ENCODE data around the gene ASNSD1. TPM values are rescaled to one million over a fixed set of nuclear protein-coding genes. Genes with fewer than 3 reads are reported as not detected.
"Not testable (repeated sequence)": the region's sequence is repeated elsewhere in the genome, so short reads cannot be mapped to it uniquely, and the experiment has no call there.

The ASNSD1 gene
- total RNA-seq, 4 donors from 2014 or later = 68.1 to 114 (median 87.3) TPM

GRCh38 chr2:189641002-189641401 is 20.3 kb upstream of the ASNSD1 start:
- H3K4me3 ChIP-seq = no peak overlapping the region
- DNase-seq = no peak
- in situ Hi-C loops (cut with MboI; ENCODE audit: low sequenced_read_pairs in 4 of 4) (no loop called here), intact Hi-C loops (cut with DNase I; ENCODE audit: low total_unique reads) (no loop called here)
- H3K4me1 ChIP-seq = no peaks in the 10 kb centered on the region
- no peak overlapping the region for H3K27ac ChIP-seq
- H3K9me3 ChIP-seq = no peaks in the 10 kb centered on the region
- H3K27me3 ChIP-seq = no peaks in the 10 kb centered on the region
- no peak for TF ChIP-seq CTCF (IDR thresholded peaks at IDR 0.05 in 4 of 5, conservative IDR thresholded peaks at IDR 0.05 in 1 of 5)
- TF ChIP-seq POLR2A (IDR thresholded peaks at IDR 0.05) = no peak
- H3K36me3 ChIP-seq = no peaks in the 10 kb centered on the region
- no peak for ATAC-seq

- intact Hi-C loops (cut with DNase I; ENCODE audit: low total_unique reads) = no loop called here
Measured at GRCh38 chr2:189641590-189641989, 19.7 kb upstream of the ASNSD1 start.

GRCh38 chr2:189646521-189646920 is 14.7 kb upstream of the ASNSD1 start:
- no peak for ATAC-seq
- TF ChIP-seq CTCF (IDR thresholded peaks at IDR 0.05 in 4 of 5, conservative IDR thresholded peaks at IDR 0.05 in 1 of 5) (no peak), POLR2A (IDR thresholded peaks at IDR 0.05) (no peak)
- H3K36me3 ChIP-seq = no peaks in the 10 kb centered on the region
- DNase-seq = no peak
- H3K27ac ChIP-seq = no peak overlapping the region
- H3K27me3 ChIP-seq = no peaks in the 10 kb centered on the region
- intact Hi-C loops (cut with DNase I; ENCODE audit: low total_unique reads) = no loop called here
- H3K9me3 ChIP-seq = no peaks in the 10 kb centered on the region
- in situ Hi-C loops (cut with MboI; ENCODE audit: low sequenced_read_pairs in 4 of 4) = no loop called here
- H3K4me3 ChIP-seq = no peak overlapping the region
- no peaks in the 10 kb centered on the region for H3K4me1 ChIP-seq

More at GRCh38 chr2:189641590-189641989, 19.7 kb upstream of the ASNSD1 start:
- TF ChIP-seq CTCF (IDR thresholded peaks at IDR 0.05 in 4 of 5, conservative IDR thresholded peaks at IDR 0.05 in 1 of 5) (no peak), POLR2A (IDR thresholded peaks at IDR 0.05) (no peak)
- in situ Hi-C loops (cut with MboI; ENCODE audit: low sequenced_read_pairs in 4 of 4) = no loop called here
- no peak overlapping the region for H3K27ac ChIP-seq
- no peaks in the 10 kb centered on the region for H3K4me1 ChIP-seq
- no peak overlapping the region for H3K4me3 ChIP-seq
- H3K27me3 ChIP-seq = no peaks in the 10 kb centered on the region
- no peaks in the 10 kb centered on the region for H3K36me3 ChIP-seq
- ATAC-seq (no peak), DNase-seq (no peak)
- H3K9me3 ChIP-seq = no peaks in the 10 kb centered on the region

GRCh38 chr2:189648846-189649509 is 12.3 kb upstream of the ASNSD1 start:
- no peak overlapping the region for H3K4me3 ChIP-seq
- no peaks in the 10 kb centered on the region for H3K9me3 ChIP-seq
- ATAC-seq = no peak
- in situ Hi-C loops (cut with MboI; ENCODE audit: low sequenced_read_pairs in 4 of 4) = no loop called here
- TF ChIP-seq CTCF (IDR thresholded peaks at IDR 0.05 in 4 of 5, conservative IDR thresholded peaks at IDR 0.05 in 1 of 5) (no peak), POLR2A (IDR thresholded peaks at IDR 0.05) (no peak)
- DNase-seq = no peak
- H3K4me1 ChIP-seq = no peaks in the 10 kb centered on the region
- no peaks in the 10 kb centered on the region for H3K27me3 ChIP-seq
- intact Hi-C loops (cut with DNase I; ENCODE audit: low total_unique reads) = no loop called here
- no peaks in the 10 kb centered on the region for H3K36me3 ChIP-seq
- no peak overlapping the region for H3K27ac ChIP-seq

GRCh38 chr2:189651284-189651683 is 10.0 kb upstream of the ASNSD1 start:
- H3K9me3 ChIP-seq = no peaks in the 10 kb centered on the region
- no peaks in the 10 kb centered on the region for H3K36me3 ChIP-seq
- no peaks in the 10 kb centered on the region for H3K27me3 ChIP-seq
- H3K27ac ChIP-seq = no peak overlapping the region
- in situ Hi-C loops (cut with MboI; ENCODE audit: low sequenced_read_pairs in 4 of 4) (no loop called here), intact Hi-C loops (cut with DNase I; ENCODE audit: low total_unique reads) (no loop called here)
- DNase-seq = no peak
- H3K4me3 ChIP-seq = no peak overlapping the region
- no peaks in the 10 kb centered on the region for H3K4me1 ChIP-seq
- no peak for ATAC-seq
- TF ChIP-seq CTCF (IDR thresholded peaks at IDR 0.05 in 4 of 5, conservative IDR thresholded peaks at IDR 0.05 in 1 of 5) (no peak), POLR2A (IDR thresholded peaks at IDR 0.05) (no peak)

GRCh38 chr2:189653464-189653863 is 7.8 kb upstream of the ASNSD1 start:
- H3K4me1 ChIP-seq; intact Hi-C loops (cut with DNase I; ENCODE audit: low total_unique reads); DNase-seq; ATAC-seq; H3K36me3 ChIP-seq; in situ Hi-C loops (cut with MboI; ENCODE audit: low sequenced_read_pairs in 4 of 4); H3K4me3 ChIP-seq; H3K27ac ChIP-seq; H3K27me3 ChIP-seq; H3K9me3 ChIP-seq: not testable (repeated sequence)
